Measurements from ENCODE around the gene OGFR. TPM values are rescaled to one million over a fixed set of nuclear protein-coding genes. Genes with fewer than 3 reads are reported as not detected.

OGFR gene
- total and polyA plus RNA-seq, 9 donors, result 28.6 to 52.9 (median 43.0) TPM

GRCh38 chr20:62797671-62798532 lies 6.7 kb upstream of the OGFR start:
- peaks cover 7% of the 10 kb centered on the region for H3K4me1 ChIP-seq (ENCODE audit: insufficient read depth)
- H3K9me3 ChIP-seq, result no peaks in the 10 kb centered on the region
- DNase-seq, result peak in 3 of 5 donors; percentile 45 to 50 (median 48)
- no peaks in the 10 kb centered on the region for H3K36me3 ChIP-seq
- intact Hi-C loops (cut with DNase I), result no loop called here
- peak overlapping the region in 1 of 2 donors; percentile 24 for H3K27ac ChIP-seq
- 84 to 88% (median 86%) methylated on average over 19 to 26 of the region's 26 CpGs for WGBS, 3 donors
- no peak overlapping the region for H3K4me3 ChIP-seq
- TF ChIP-seq EP300 (IDR thresholded peaks at IDR 0.05) (no peak), CTCF (IDR thresholded peaks at IDR 0.05) (no peak), POLR2A (IDR thresholded peaks at IDR 0.05) (no peak)
- no peaks in the 10 kb centered on the region for H3K27me3 ChIP-seq

- WGBS, 3 donors, result 87 to 93% (median 92%) methylated on average over 8 of the region's 8 CpGs
- Histone ChIP-seq H3K27me3 (no peaks in the 10 kb centered on the region), H3K36me3 (no peaks in the 10 kb centered on the region), H3K4me1 (ENCODE audit: insufficient read depth) (peaks cover 4% of the 10 kb centered on the region), H3K27ac (no peak overlapping the region), H3K9me3 (no peaks in the 10 kb centered on the region), H3K4me3 (no peak overlapping the region)
- TF ChIP-seq EP300 (IDR thresholded peaks at IDR 0.05) (no peak), CTCF (IDR thresholded peaks at IDR 0.05) (no peak), POLR2A (IDR thresholded peaks at IDR 0.05) (no peak)
- peak in 1 of 5 donors; percentile 24 for DNase-seq
- intact Hi-C loops (cut with DNase I), result no loop called here
These were observed 5.6 kb upstream of the OGFR start for GRCh38 chr20:62799036-62799435.

- 91 to 96% (median 95%) methylated on average over 19 of the region's 19 CpGs for WGBS, 3 donors
- intact Hi-C loops (cut with DNase I), result no loop called here
- H3K27ac ChIP-seq, result no peak overlapping the region
- peaks cover 4% of the 10 kb centered on the region for H3K4me1 ChIP-seq (ENCODE audit: insufficient read depth)
- H3K27me3 ChIP-seq, result no peaks in the 10 kb centered on the region
- H3K4me3 ChIP-seq, result no peak overlapping the region
- H3K36me3 ChIP-seq, result no peaks in the 10 kb centered on the region
- TF ChIP-seq EP300 (IDR thresholded peaks at IDR 0.05) (no peak), POLR2A (IDR thresholded peaks at IDR 0.05) (no peak), CTCF (IDR thresholded peaks at IDR 0.05) (no peak)
- DNase-seq, result peak in 1 of 5 donors; percentile 30
- H3K9me3 ChIP-seq, result no peaks in the 10 kb centered on the region
These were observed 5.2 kb upstream of the OGFR start for GRCh38 chr20:62799459-62799858.

- no peak for TF ChIP-seq EP300 (IDR thresholded peaks at IDR 0.05)
- no peak for TF ChIP-seq CTCF (IDR thresholded peaks at IDR 0.05)
- no peak for TF ChIP-seq POLR2A (IDR thresholded peaks at IDR 0.05)
- intact Hi-C loops (cut with DNase I), result loop anchor here in 1 of 4 donors (5.0 kb wide), 1 partner anchor 393 kb away; the partner anchor contains the start of gene CABLES2
- H3K27ac ChIP-seq, result no peak overlapping the region
- no peaks in the 10 kb centered on the region for H3K27me3 ChIP-seq
- no peaks in the 10 kb centered on the region for H3K36me3 ChIP-seq
- whole genome bisulfite sequencing, 3 donors, result 79 to 86% (median 81%) methylated on average over 10 of the region's 10 CpGs
- H3K4me1 ChIP-seq (ENCODE audit: insufficient read depth), result peaks cover 4% of the 10 kb centered on the region
- DNase-seq, result no peak
- H3K9me3 ChIP-seq, result no peaks in the 10 kb centered on the region
- H3K4me3 ChIP-seq, result no peak overlapping the region
These were observed 4.8 kb upstream of the OGFR start for GRCh38 chr20:62799873-62800272.
